OCI-LY7 (cell line): ENCODE results near the gene JPH3. TPM values are rescaled to one million over a fixed set of nuclear protein-coding genes. Genes with fewer than 3 reads are reported as not detected.

Experiments used
- BruUV-seq: library from RNA; stranded (reverse); fragments of 400-500 nt; replicated peaks from 2 replicates; lab custom pipeline; 2021; lab: Mats Ljungman, UMichigan
- CTCF ChIA-PET: fragments of 300-600 bp; sonication (Branson Sonifier 250); formaldehyde crosslinking; loops from one replicate; lab custom pipeline; 2022; ENCODE audit warnings: antibody characterized with exemption; ENCODE audit not compliant: unreplicated experiment; lab: Charles Lee
- POLR2A ChIA-PET: fragments of 300-600 bp; sonication (Branson Sonifier 250); formaldehyde crosslinking; loops from one replicate; lab custom pipeline; 2022; ENCODE audit warnings: antibody characterized with exemption; lab: Charles Lee
- DNase-seq: peaks from one replicate; pipeline ENCODE4 v3.0.0-alpha.2; 2015; ENCODE audit warnings: low spot score
- H2AFZ ChIP-seq: fragments of 200-600 bp; sonication (generic), shearing (Covaris generic); 2 replicates; pipeline ENCODE4 v1.6.1; 2014; ENCODE audit warnings: mild to moderate bottlenecking, antibody characterized with exemption, low read length, moderate library complexity
- H3K27ac ChIP-seq: fragments of 200-600 bp; sonication (generic); 2 replicates; pipeline ENCODE4 v1.5.1; 2014; ENCODE audit warnings: mixed run types, low read depth, mild to moderate bottlenecking, moderate library complexity, low read length, inconsistent platforms; ENCODE audit not compliant: poor library complexity, severe bottlenecking
- H3K36me3 ChIP-seq: fragments of 200-600 bp; sonication (generic); 2 replicates; pipeline ENCODE4 v1.6.1; 2014; ENCODE audit warnings: mild to moderate bottlenecking, antibody characterized with exemption, low read length, moderate library complexity, mixed read lengths; ENCODE audit not compliant: insufficient read depth
- H3K4me1 ChIP-seq: fragments of 200-600 bp; sonication (generic); 2 replicates; pipeline ENCODE4 v1.5.1; 2014; ENCODE audit warnings: mild to moderate bottlenecking, low read length; ENCODE audit not compliant: insufficient read depth, poor library complexity, severe bottlenecking
- H3K4me2 ChIP-seq: fragments of 200-600 bp; sonication (generic); 2 replicates; pipeline ENCODE4 v1.6.1; 2014; ENCODE audit warnings: mild to moderate bottlenecking, low read length
- H3K4me3 ChIP-seq: fragments of 200-600 bp; sonication (generic); 2 replicates; pipeline ENCODE4 v1.5.1; 2014; ENCODE audit warnings: mild to moderate bottlenecking, low read depth, low read length; ENCODE audit not compliant: poor library complexity, severe bottlenecking
- H3K79me2 ChIP-seq: fragments of 200-600 bp; sonication (generic); 2 replicates; pipeline ENCODE4 v1.6.1; 2016; ENCODE audit warnings: low read depth, mild to moderate bottlenecking, low read length, moderate library complexity, mixed read lengths; ENCODE audit not compliant: insufficient read depth
- H3K9me2 ChIP-seq: fragments of 200-600 bp; sonication (generic); 2 replicates; pipeline ENCODE4 v1.6.1; 2016; ENCODE audit warnings: mild to moderate bottlenecking, low read length, mixed read lengths; ENCODE audit not compliant: insufficient read depth
- H3K9me3 ChIP-seq: fragments of 200-600 bp; sonication (generic); 2 replicates; pipeline ENCODE4 v1.6.1; 2014; ENCODE audit warnings: mild to moderate bottlenecking, mixed run types, low read length, mixed read lengths
- H4K20me1 ChIP-seq: fragments of 200-600 bp; sonication (generic); 2 replicates; pipeline ENCODE4 v1.6.1; 2014; ENCODE audit warnings: mild to moderate bottlenecking, antibody characterized with exemption, low read length, moderate library complexity, mixed read lengths; ENCODE audit not compliant: insufficient read depth
- EZH2phosphoT487 ChIP-seq: fragments of 200-600 bp; sonication (generic); IDR thresholded peaks from 2 replicates; pipeline ENCODE4 v1.6.1; 2018; ENCODE audit warnings: low read depth, borderline replicate concordance, mild to moderate bottlenecking, mixed run types, antibody characterized with exemption, low read length, moderate library complexity, mixed read lengths
- intact Hi-C: fragments of 100-400 bp; cut with micrococcal nuclease; formaldehyde crosslinking; loops from one replicate; pipeline ENCODE4 v1.10.0; 2022; ENCODE audit not compliant: unreplicated experiment
- total RNA-seq, 2 experiments: library from RNA; depleted of rRNA in 1 of 2; stranded (reverse); fragments of >200 nt in 1 of 2; shearing (Covaris generic) in 1 of 2; gene quantifications; 2 replicates each; pipeline ENCODE4 v1.2.3, GENCODE V29; 2014 to 2022
- TF ChIP-seq, protein P1 (sequence below): fragments of 200-600 bp; sonication (generic); conservative IDR thresholded peaks from 2 replicates; pipeline ENCODE4 v1.5.1; 2014; ENCODE audit warnings: mild to moderate bottlenecking, antibody characterized with exemption, low read length, moderate library complexity, mixed read lengths

Gene JPH3
- total RNA-seq, 2 experiments from 2014 or later = not detected

DNA sequence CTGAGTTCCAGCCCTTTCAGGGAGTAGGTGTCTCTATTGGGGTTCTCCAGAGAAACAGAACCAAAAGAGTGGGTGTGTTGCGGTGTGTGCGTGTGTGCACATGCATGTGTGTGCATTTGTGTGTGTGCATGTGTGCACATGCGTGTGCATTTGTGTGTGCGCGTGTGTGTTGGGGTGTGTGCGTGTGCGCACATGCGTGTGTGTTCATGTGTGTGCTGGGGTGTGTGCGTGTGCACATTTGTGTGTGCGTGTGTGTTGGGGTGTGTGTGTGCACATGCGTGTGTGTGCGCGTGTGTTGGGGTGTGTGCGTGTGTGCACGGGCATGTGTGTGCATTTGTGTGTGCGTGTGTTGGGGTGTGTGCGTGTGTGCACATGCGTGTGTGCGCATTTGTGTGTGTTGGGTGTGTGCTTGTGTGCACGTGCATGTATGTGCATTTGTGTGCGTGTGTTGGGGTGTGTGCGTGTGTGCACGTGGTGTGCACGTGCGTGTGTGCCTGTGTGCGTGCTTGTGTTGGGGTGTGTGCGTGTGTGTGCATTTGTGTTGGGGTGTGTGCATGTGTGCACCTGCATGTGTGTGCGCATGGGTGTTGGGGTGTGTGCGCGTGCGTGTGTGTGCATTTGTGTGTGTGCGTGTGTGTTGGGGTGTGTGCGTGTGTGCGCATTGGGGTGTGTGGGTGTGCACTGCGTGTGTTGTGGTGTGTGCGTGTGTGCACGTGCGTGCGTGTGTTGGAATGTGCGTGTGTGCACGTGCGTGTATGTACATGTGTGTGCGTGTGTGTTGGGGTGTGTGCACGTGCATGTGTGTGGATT lies 38.4 kb upstream of the JPH3 start:
- BruUV-seq = no TSS peak
- no peaks in the 10 kb centered on the region for H4K20me1 ChIP-seq
- CTCF ChIA-PET = no interaction called here
- H2AFZ ChIP-seq = no peak overlapping the region
- TF ChIP-seq, protein P1, sequence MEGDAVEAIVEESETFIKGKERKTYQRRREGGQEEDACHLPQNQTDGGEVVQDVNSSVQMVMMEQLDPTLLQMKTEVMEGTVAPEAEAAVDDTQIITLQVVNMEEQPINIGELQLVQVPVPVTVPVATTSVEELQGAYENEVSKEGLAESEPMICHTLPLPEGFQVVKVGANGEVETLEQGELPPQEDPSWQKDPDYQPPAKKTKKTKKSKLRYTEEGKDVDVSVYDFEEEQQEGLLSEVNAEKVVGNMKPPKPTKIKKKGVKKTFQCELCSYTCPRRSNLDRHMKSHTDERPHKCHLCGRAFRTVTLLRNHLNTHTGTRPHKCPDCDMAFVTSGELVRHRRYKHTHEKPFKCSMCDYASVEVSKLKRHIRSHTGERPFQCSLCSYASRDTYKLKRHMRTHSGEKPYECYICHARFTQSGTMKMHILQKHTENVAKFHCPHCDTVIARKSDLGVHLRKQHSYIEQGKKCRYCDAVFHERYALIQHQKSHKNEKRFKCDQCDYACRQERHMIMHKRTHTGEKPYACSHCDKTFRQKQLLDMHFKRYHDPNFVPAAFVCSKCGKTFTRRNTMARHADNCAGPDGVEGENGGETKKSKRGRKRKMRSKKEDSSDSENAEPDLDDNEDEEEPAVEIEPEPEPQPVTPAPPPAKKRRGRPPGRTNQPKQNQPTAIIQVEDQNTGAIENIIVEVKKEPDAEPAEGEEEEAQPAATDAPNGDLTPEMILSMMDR = no peak
- TF ChIP-seq EZH2phosphoT487 = no peak
- POLR2A ChIA-PET = no interaction called here
- no peaks in the 10 kb centered on the region for H3K9me3 ChIP-seq
- no peak overlapping the region for H3K4me2 ChIP-seq
- no peaks in the 10 kb centered on the region for H3K9me2 ChIP-seq
- no peaks in the 10 kb centered on the region for H3K36me3 ChIP-seq
- no peak for DNase-seq
- H3K4me3 ChIP-seq = no peak overlapping the region
- H3K79me2 ChIP-seq = no peaks in the 10 kb centered on the region
- intact Hi-C loops = no loop called here
- no peaks in the 10 kb centered on the region for H3K4me1 ChIP-seq
- no peak overlapping the region for H3K27ac ChIP-seq

DNA sequence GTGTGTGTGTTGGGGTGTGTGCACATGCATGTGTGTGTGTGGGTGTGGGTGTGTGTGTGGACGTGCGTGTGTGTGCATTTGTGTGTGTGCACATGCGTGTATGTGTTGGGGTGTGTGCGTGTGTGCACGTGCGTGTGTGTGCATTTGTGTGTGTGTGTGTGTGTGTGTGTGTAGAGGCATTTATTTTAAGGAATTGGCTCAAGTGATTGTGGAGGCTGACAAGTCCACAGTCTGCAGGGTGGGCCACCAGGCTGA lies 37.9 kb upstream of the JPH3 start:
- no TSS peak for BruUV-seq
- ChIA-PET POLR2A (no interaction called here), CTCF (no interaction called here)
- no peaks in the 10 kb centered on the region for H3K9me2 ChIP-seq
- no peak overlapping the region for H3K4me2 ChIP-seq
- no peak overlapping the region for H2AFZ ChIP-seq
- H3K36me3 ChIP-seq = no peaks in the 10 kb centered on the region
- H3K27ac ChIP-seq = no peak overlapping the region
- no peaks in the 10 kb centered on the region for H3K79me2 ChIP-seq
- TF ChIP-seq EZH2phosphoT487 = no peak
- TF ChIP-seq, protein P1 = no peak
- no peak overlapping the region for H3K4me3 ChIP-seq
- no peaks in the 10 kb centered on the region for H3K4me1 ChIP-seq
- no peaks in the 10 kb centered on the region for H3K9me3 ChIP-seq
- no peaks in the 10 kb centered on the region for H4K20me1 ChIP-seq
- DNase-seq = no peak
- intact Hi-C loops = no loop called here
